IPS-NIHi11 (cell line): ENCODE data around the gene EXOC6B.

Source experiments
- DNase-seq: peaks from one replicate; pipeline ENCODE4 v3.0.0; 2012; ENCODE audit warnings: mixed read lengths, low spot score

EXOC6B gene

GRCh38 chr2:72825257-72826155, at the start of gene EXOC6B:
EXOC6B (minus strand) TSS chr2:72826033.
- peak; percentile 99 for DNase-seq

- DNase-seq = no peak
Measured at GRCh38 chr2:72871880-72872279, 46.0 kb upstream of the EXOC6B start.

GRCh38 chr2:72871060-72871459, 45.2 kb upstream of the EXOC6B start:
- no peak for DNase-seq

GRCh38 chr2:72864500-72864899, 38.7 kb upstream of the EXOC6B start:
- DNase-seq = no peak

DNA sequence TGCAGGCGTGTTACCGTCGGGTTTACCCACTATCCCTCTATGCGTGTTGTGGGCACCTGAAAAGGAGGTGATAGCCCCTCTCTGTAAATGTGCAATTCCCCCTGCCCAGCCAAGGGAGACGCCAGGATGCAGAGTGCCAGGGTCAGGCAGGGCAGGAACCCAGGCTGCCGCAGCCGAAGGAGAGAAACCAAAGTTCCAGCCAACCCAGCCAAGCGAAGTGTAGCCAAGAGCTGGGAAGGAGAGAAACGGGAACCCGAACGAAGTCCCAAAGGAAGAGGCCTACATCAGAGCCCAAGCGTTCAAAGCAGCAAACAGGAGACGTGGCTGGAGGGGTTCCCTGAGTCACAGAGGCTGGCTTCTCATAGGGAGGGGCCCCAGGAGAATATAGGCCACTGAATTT, 37.2 kb upstream of the EXOC6B start:
- DNase-seq = no peak

- peak; percentile 95 for DNase-seq
Measured at GRCh38 chr2:72862239-72862988, 36.6 kb upstream of the EXOC6B start.

DNA sequence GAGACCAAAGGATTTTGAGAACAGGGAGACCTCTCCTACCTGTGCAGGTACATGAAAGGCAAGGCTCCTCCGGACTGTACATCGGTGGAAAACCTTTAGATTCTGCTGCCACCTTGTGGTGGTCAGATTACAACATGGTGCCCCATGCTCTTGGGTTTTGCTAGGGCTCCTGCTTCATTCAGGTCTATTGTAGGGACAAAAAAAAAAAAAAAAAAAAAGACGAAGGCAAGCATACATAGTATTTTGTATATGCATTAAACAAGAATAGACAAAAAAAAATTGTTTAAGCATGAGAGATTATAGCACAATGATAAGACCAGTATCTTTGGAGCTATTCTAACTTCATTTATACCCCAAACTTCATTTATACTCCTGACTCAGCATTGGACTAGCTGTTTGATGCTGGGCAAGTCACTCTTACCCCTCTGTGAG, 34.0 kb upstream of the EXOC6B start:
- DNase-seq = peak; percentile 78

DNA sequence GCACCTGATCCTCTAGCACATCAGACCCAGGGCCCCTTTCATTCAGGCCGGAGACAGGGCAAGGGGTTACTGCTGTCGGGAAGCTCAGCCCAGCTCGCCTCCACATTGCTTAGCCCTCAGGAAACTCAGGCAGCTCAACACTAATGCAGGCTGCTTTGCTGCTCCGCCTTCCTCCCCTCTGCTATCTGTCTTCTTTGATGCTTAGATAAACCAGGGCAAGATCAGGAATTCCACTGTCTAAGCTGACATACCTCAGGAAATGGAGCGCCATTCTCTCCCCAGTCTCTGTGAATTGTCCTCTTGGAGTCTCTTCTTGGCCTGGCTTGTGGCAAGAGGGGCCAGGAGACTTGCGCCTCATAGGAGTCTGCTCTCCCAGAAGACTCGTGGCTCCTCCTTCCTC, 25.5 kb upstream of the EXOC6B start:
- peak; percentile 19 for DNase-seq

- no peak for DNase-seq
Measured at GRCh38 chr2:72849138-72849462, 23.3 kb upstream of the EXOC6B start.

DNA sequence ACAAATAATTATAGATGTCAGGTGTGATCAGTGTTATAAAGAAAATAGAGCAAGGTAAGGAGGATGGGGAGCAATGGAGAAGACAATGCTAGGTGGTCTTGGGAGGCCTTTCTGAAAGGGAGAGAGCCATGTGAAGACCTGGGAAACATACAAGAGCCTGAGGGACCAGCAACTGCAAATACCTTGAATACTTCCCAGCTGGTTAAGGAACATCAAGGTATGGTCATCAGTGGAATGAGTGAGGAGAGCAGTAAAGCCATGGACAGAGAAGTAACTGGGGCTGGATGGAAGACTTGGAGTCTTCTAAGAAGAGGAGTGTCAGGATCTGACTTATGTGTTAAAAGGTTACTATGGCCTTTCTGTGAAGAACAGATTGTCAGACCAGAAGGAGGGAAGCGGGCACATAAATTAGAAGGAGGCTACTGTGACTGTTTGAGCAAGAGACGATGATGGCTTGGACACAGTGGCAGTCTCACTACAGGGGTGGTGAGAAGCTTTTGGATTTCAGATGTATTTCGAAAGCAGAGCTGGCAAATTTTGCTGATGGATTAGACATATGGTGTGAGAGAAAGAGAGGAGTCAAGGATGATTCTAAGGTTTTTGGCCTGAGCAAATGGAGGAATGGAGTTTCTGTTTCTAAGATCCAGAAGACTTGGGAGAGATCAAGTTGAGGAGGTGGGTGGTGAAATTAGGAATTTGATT, 22.8 kb upstream of the EXOC6B start:
- DNase-seq = no peak

GRCh38 chr2:72847534-72848315, 21.9 kb upstream of the EXOC6B start:
- no peak for DNase-seq

DNA sequence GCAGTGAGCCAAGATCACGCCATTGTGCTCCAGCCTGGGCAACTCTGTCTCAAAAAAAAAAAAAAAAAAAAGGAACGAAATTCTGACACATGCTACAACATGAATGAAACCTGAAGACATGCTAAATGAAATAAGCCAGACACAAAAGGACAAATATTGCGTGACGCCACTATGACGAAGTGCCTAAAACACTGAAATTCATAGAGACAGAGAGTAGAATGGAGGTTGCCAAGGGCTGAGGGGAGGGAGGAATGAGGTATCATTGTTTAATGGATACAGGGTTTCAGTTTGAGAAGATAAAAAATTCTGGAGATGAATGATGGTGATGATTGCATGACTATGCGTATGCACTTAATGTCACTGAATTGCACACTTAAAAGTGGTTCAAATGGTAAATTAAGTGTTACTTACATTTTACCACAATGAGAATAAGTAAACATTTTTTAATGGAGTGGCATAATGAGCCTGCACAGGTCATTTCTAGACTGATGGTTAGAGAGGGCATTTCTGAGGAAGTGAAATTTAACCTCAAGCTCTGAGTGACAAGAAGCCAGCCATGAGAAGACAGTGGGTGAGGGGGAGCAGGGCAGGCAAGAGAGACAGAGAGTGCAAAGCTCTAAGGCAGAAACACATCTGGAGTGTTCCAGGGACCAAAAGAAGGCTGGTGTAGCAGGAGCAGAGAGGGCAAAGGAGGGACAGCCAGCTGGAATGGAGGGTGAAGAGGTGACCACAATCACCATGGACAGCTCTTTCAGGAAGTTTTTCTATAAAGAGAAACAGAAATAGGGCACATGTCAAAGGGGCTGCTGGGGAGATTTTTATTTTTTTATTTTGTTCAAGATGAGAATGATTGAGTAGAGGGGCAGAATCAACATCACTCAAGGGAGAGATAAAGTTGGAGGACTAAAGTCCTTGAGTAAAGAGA, 20.6 kb upstream of the EXOC6B start:
- no peak for DNase-seq

DNA sequence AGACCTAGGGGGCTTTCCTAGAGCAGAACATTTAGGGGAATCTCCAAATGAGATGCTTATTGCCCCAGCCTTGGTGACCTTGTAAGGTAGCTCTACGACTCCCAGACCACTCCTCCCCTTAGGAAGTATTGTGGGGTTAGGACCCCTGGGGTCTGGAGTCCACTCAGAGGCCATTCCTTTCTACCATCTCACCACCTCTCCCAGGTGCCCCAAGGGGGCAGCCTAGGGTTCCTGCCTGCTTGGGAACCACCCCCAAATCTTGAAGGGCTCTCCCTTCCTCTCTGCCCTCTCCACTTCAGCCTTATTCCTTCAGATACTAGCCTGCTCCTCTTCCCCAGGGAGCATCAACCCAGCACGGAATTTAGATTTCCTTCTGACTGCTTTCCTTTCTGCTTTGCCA, 17.5 kb upstream of the EXOC6B start:
- DNase-seq = peak; percentile 48

- no peak for DNase-seq
Measured at GRCh38 chr2:72841462-72842125, 15.8 kb upstream of the EXOC6B start.

DNA sequence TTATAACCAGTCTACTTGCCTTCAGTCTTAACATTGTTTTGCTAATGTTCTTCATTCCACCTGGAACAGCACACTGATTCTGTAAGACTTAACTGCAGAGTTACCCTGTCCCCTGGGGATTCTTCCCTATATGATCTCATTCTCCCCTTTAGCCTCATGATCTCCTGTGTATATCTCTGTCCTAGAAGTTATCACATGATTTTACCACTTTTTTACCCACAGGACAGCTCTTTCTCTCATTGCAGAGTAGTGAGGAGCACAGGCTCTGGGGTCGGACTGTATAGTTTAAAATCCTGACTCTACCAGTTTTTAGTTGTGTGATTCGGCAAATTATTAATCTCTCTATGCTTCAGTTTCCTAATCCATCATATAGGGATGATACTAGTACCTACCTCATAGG, 14.2 kb upstream of the EXOC6B start:
- DNase-seq = no peak

- no peak for DNase-seq
Measured at GRCh38 chr2:72837171-72837570, 11.3 kb upstream of the EXOC6B start.

- DNase-seq = no peak
Measured at GRCh38 chr2:72835403-72835802, 9.6 kb upstream of the EXOC6B start.

DNA sequence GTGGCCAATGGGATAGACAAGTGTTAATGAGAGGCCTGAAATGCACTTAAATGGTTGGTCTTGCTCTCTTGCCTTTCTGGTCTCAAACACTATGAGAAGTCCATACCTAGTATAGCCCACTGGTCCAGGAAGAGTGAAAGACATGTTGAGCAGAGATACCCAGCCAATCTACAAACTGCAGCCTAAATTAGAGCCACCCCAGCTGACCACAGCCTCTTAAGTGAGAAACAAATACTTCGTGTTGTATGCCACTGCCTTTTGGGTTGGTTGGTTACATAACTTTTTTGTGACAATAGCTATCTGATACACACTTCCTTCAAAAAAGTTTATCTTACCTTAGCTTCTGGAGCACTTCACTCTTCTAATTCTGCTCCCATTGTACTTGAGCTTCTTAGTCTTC, 8.8 kb upstream of the EXOC6B start:
- no peak for DNase-seq

- no peak for DNase-seq
Measured at GRCh38 chr2:72833084-72833714, 7.4 kb upstream of the EXOC6B start.

DNA sequence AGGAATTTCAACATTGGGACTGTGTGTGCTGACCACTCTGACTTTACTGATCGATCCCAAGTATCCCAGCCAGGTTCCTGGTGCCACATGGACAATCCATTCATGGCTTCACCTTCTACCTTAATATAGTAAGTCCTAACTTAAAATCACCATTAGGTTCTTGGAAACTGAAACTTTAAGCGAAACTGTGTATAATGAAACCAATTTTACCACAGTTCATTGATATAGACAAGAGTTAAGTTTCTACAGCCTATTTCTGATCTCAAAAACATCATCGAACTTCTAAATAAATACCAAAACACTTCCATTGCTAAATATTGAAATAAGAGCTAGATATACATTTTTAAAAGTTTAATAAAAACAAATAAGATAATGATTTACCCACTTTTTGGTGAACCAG, 4.4 kb upstream of the EXOC6B start:
- DNase-seq = no peak
